ENCODE data around the gene CDC6. TPM values are rescaled to one million over a fixed set of nuclear protein-coding genes. Genes with fewer than 3 reads are reported as not detected.

The CDC6 gene
- total and polyA plus RNA-seq, 2 donors (not counting 1 experiment from before 2014, with no cell fraction given): 0.69 to 2.2 TPM

GRCh38 chr17:40281663-40282062, 6.0 kb upstream of the CDC6 start:
- no peak for TF ChIP-seq EZH2 (IDR thresholded peaks at IDR 0.05; ENCODE audit: borderline replicate concordance, insufficient read depth, low read depth, low read length, poor library complexity, severe bottlenecking)
- TF ChIP-seq CTCF (IDR thresholded peaks at IDR 0.05): no peak
- CTCF ChIA-PET: interaction anchor here (1.2 kb wide), 1 partner anchor 10 kb away, joined by 4 read pairs; no protein-coding TSS in a partner anchor
- no peak overlapping the region for H3K4me3 ChIP-seq (ENCODE audit: control extremely low read depth in 1 of 5, extremely low read depth in 1 of 5, insufficient read depth in 1 of 5, low read depth in 2 of 5, low read length in 4 of 5)
- no peaks in the 10 kb centered on the region for H4K20me1 ChIP-seq (ENCODE audit: control insufficient read depth, insufficient read depth, low read length, poor library complexity, severe bottlenecking)
- POLR2A ChIA-PET: interaction anchor here (0.7 kb wide), 1 partner anchor 474 kb away, joined by 10 read pairs; no protein-coding TSS in a partner anchor
- no peaks in the 10 kb centered on the region for H3K27me3 ChIP-seq (replicated peaks in 1 of 4; ENCODE audit: control extremely low read depth in 1 of 4, control insufficient read depth in 3 of 4, insufficient read depth in 4 of 4, low read length in 3 of 4)
- H3K4me1 ChIP-seq (ENCODE audit: control insufficient read depth in 2 of 2, insufficient read depth in 2 of 2, low read length in 2 of 2): no peaks in the 10 kb centered on the region
- H3K79me2 ChIP-seq (ENCODE audit: control insufficient read depth, insufficient read depth, low read length): no peaks in the 10 kb centered on the region
- no peaks in the 10 kb centered on the region for H3K9me3 ChIP-seq (ENCODE audit: control extremely low read depth in 1 of 3, control insufficient read depth in 2 of 3, insufficient read depth in 1 of 3, low read length in 2 of 3)
- DNase-seq: no peak
- H2AFZ ChIP-seq (ENCODE audit: insufficient read depth, low read depth, low read length, poor library complexity, severe bottlenecking): no peak overlapping the region
- ATAC-seq (ENCODE audit: low read depth): no peak
- no CpG with 5 or more reads among the region's 2 CpGs for WGBS (ENCODE audit: insufficient coverage)
- no peak overlapping the region for H3K27ac ChIP-seq (ENCODE audit: low read length in 2 of 2)
- no peak overlapping the region for H3K4me2 ChIP-seq (replicated peaks; ENCODE audit: low read depth, low read length, poor library complexity, severe bottlenecking)
- Mint-ChIP-seq H3K4me3 (no peak overlapping the region), H3K9me3 (ENCODE audit: insufficient read depth) (no peaks in the 10 kb centered on the region), H3K4me1 (peaks cover 1% of the 10 kb centered on the region), H3K27ac (no peak overlapping the region), H3K27me3 (no peaks in the 10 kb centered on the region)
- H3K9ac ChIP-seq (ENCODE audit: low read length): no peak overlapping the region
- H3K36me3 ChIP-seq (replicated peaks in 1 of 2; ENCODE audit: control extremely low read depth in 1 of 2, control insufficient read depth in 1 of 2, extremely low read depth in 1 of 2, insufficient read depth in 2 of 2, low read length in 1 of 2): peaks cover 0 to 46% of the 10 kb centered on the region in 2 experiments
- intact Hi-C loops (cut with micrococcal nuclease): no loop called here

GRCh38 chr17:40283662-40284061, 4.0 kb upstream of the CDC6 start:
- Histone ChIP-seq H3K79me2 (ENCODE audit: control insufficient read depth, insufficient read depth, low read length) (no peaks in the 10 kb centered on the region), H3K9me3 (ENCODE audit: control extremely low read depth in 1 of 3, control insufficient read depth in 2 of 3, insufficient read depth in 1 of 3, low read length in 2 of 3) (no peaks in the 10 kb centered on the region), H3K27ac (ENCODE audit: low read length in 2 of 2) (no peak overlapping the region), H2AFZ (ENCODE audit: insufficient read depth, low read depth, low read length, poor library complexity, severe bottlenecking) (no peak overlapping the region), H3K9ac (ENCODE audit: low read length) (no peak overlapping the region), H4K20me1 (ENCODE audit: control insufficient read depth, insufficient read depth, low read length, poor library complexity, severe bottlenecking) (no peaks in the 10 kb centered on the region), H3K4me1 (ENCODE audit: control insufficient read depth in 2 of 2, insufficient read depth in 2 of 2, low read length in 2 of 2) (peaks cover 9 to 11% of the 10 kb centered on the region in 2 donors), H3K27me3 (replicated peaks in 1 of 4; ENCODE audit: control extremely low read depth in 1 of 4, control insufficient read depth in 3 of 4, insufficient read depth in 4 of 4, low read length in 3 of 4) (no peaks in the 10 kb centered on the region), H3K4me3 (ENCODE audit: control extremely low read depth in 1 of 5, extremely low read depth in 1 of 5, insufficient read depth in 1 of 5, low read depth in 2 of 5, low read length in 4 of 5) (no peak overlapping the region), H3K36me3 (replicated peaks in 1 of 2; ENCODE audit: control extremely low read depth in 1 of 2, control insufficient read depth in 1 of 2, extremely low read depth in 1 of 2, insufficient read depth in 2 of 2, low read length in 1 of 2) (peaks cover 0 to 30% of the 10 kb centered on the region in 2 experiments), H3K4me2 (replicated peaks; ENCODE audit: low read depth, low read length, poor library complexity, severe bottlenecking) (no peak overlapping the region)
- POLR2A ChIA-PET: no interaction called here
- intact Hi-C loops (cut with micrococcal nuclease): no loop called here
- WGBS (ENCODE audit: insufficient coverage): no CpG with 5 or more reads among the region's 2 CpGs
- H3K27me3 Mint-ChIP-seq: no peaks in the 10 kb centered on the region
- no peak overlapping the region for H3K27ac Mint-ChIP-seq
- H3K4me1 Mint-ChIP-seq: peaks cover 12% of the 10 kb centered on the region
- H3K9me3 Mint-ChIP-seq (ENCODE audit: insufficient read depth): no peaks in the 10 kb centered on the region
- DNase-seq (no peak), ATAC-seq (ENCODE audit: low read depth) (no peak)
- CTCF ChIA-PET: interaction anchor here (1.0 to 1.7 kb wide), 5 partner anchors 16 to 1364 kb away, joined by 3 to 4 read pairs (median 3); no protein-coding TSS in a partner anchor
- no peak overlapping the region for H3K4me3 Mint-ChIP-seq
- TF ChIP-seq CTCF (IDR thresholded peaks at IDR 0.05) (no peak), EZH2 (IDR thresholded peaks at IDR 0.05; ENCODE audit: borderline replicate concordance, insufficient read depth, low read depth, low read length, poor library complexity, severe bottlenecking) (no peak)

Measured in B cell (primary cell).